Astrocyte (in vitro differentiated cells and primary cell): ENCODE data around the gene KLF2. TPM values are rescaled to one million over a fixed set of nuclear protein-coding genes. Genes with fewer than 3 reads are reported as not detected.

ENCODE experiments used
- DNase-seq: peaks from one replicate; pipeline ENCODE4 v3.0.0-alpha.2; 2010; ENCODE audit warnings: low read depth
- FAIRE-seq: peaks from 2 replicates; lab custom pipeline; 2011; peaks lifted over from hg19 to GRCh38; lab: Jason Lieb, UNC
- H2AFZ ChIP-seq: 2 replicates; pipeline ENCODE4 v1.6.0; 2012; ENCODE audit warnings: low read depth, low read length, inconsistent platforms
- H3K27ac ChIP-seq: 2 replicates; pipeline ENCODE4 v1.5.1; 2011; ENCODE audit warnings: low read depth, low read length, inconsistent platforms
- H3K27me3 ChIP-seq: 2 replicates; pipeline ENCODE4 v1.6.0; 2011; ENCODE audit warnings: low read length, inconsistent platforms; ENCODE audit not compliant: insufficient read depth
- H3K36me3 ChIP-seq: 2 replicates; pipeline ENCODE4 v1.5.1; 2011; ENCODE audit warnings: low read length, inconsistent platforms; ENCODE audit not compliant: insufficient read depth
- H3K4me1 ChIP-seq: 2 replicates; pipeline ENCODE4 v1.5.1; 2011; ENCODE audit warnings: low read length, inconsistent platforms; ENCODE audit not compliant: insufficient read depth
- H3K4me2 ChIP-seq: 2 replicates; pipeline ENCODE4 v1.6.0; 2012; ENCODE audit warnings: low read length, inconsistent platforms
- H3K4me3 ChIP-seq: 2 replicates; pipeline ENCODE4 v1.5.1; 2011; ENCODE audit warnings: low read depth, mild to moderate bottlenecking, low read length, inconsistent platforms; ENCODE audit not compliant: insufficient read depth
- H3K79me2 ChIP-seq: 2 replicates; pipeline ENCODE4 v1.6.0; 2012; ENCODE audit warnings: mild to moderate bottlenecking, low read length, inconsistent platforms; ENCODE audit not compliant: insufficient read depth
- H3K9ac ChIP-seq: 2 replicates; pipeline ENCODE4 v1.6.0; 2012; ENCODE audit warnings: mild to moderate bottlenecking, low read length, inconsistent platforms
- H3K9me3 ChIP-seq: 2 replicates; pipeline ENCODE4 v1.5.1; 2012; ENCODE audit warnings: low read depth, mild to moderate bottlenecking, low read length, inconsistent platforms; ENCODE audit not compliant: insufficient read depth
- H4K20me1 ChIP-seq: 2 replicates; pipeline ENCODE4 v1.6.0; 2012; ENCODE audit warnings: low read length, inconsistent platforms; ENCODE audit not compliant: insufficient read depth
- H3K27ac Mint-ChIP-seq: one replicate; pipeline ENCODE4 v1.8.0; 2021; ENCODE audit warnings: mild to moderate bottlenecking, mixed read lengths; ENCODE audit not compliant: unreplicated experiment
- H3K27me3 Mint-ChIP-seq: one replicate; pipeline ENCODE4 v1.8.0; 2021; ENCODE audit warnings: low read depth, mixed read lengths; ENCODE audit not compliant: unreplicated experiment
- H3K36me3 Mint-ChIP-seq: one replicate; pipeline ENCODE4 v1.8.0; 2021; ENCODE audit warnings: low read depth, mixed read lengths; ENCODE audit not compliant: unreplicated experiment
- H3K4me1 Mint-ChIP-seq: one replicate; pipeline ENCODE4 v1.8.0; 2021; ENCODE audit warnings: low read depth, mixed read lengths; ENCODE audit not compliant: unreplicated experiment
- H3K4me3 Mint-ChIP-seq: one replicate; pipeline ENCODE4 v1.8.0; 2021; ENCODE audit warnings: mild to moderate bottlenecking, moderate library complexity, mixed read lengths; ENCODE audit not compliant: unreplicated experiment
- H3K9me3 Mint-ChIP-seq: one replicate; pipeline ENCODE4 v1.8.0; 2021; ENCODE audit warnings: mild to moderate bottlenecking, mixed read lengths; ENCODE audit not compliant: unreplicated experiment
- CTCF ChIP-seq: IDR thresholded peaks from 2 replicates; pipeline ENCODE4 v1.5.1; 2011; ENCODE audit warnings: low read depth, mild to moderate bottlenecking, inconsistent platforms, low read length, moderate library complexity; ENCODE audit not compliant: insufficient read depth
- EZH2 ChIP-seq: IDR thresholded peaks from 2 replicates; pipeline ENCODE4 v1.6.1; 2012; ENCODE audit warnings: mild to moderate bottlenecking, low read length, inconsistent platforms; ENCODE audit not compliant: insufficient read depth
- total RNA-seq: library from RNA; stranded (reverse); gene quantifications from 2 replicates; pipeline ENCODE4 v1.2.1, GENCODE V29; 2021

KLF2 gene
- total RNA-seq, 1 donor from 2014 or later: 1.9 TPM

- H3K9me3 ChIP-seq: no peaks in the 10 kb centered on the region
- H3K27me3 ChIP-seq: no peaks in the 10 kb centered on the region
- no peak overlapping the region for H3K9ac ChIP-seq
- no peaks in the 10 kb centered on the region for H4K20me1 ChIP-seq
- no peak for TF ChIP-seq CTCF
- TF ChIP-seq EZH2: no peak
- Mint-ChIP-seq H3K36me3 (no peaks in the 10 kb centered on the region), H3K27me3 (peaks cover 4% of the 10 kb centered on the region), H3K27ac (no peak overlapping the region), H3K9me3 (no peaks in the 10 kb centered on the region), H3K4me3 (no peak overlapping the region), H3K4me1 (peaks cover 20% of the 10 kb centered on the region)
- H3K4me3 ChIP-seq: no peak overlapping the region
- H3K27ac ChIP-seq: no peak overlapping the region
- DNase-seq (no peak), FAIRE-seq (no peak)
- H2AFZ ChIP-seq: no peak overlapping the region
- peak overlapping the region; percentile 38 for H3K4me2 ChIP-seq
- H3K4me1 ChIP-seq: peaks cover 30% of the 10 kb centered on the region
- no peaks in the 10 kb centered on the region for H3K36me3 ChIP-seq
- no peaks in the 10 kb centered on the region for H3K79me2 ChIP-seq
These were observed 16.0 kb downstream of the KLF2 start for GRCh38 chr19:16340654-16341053.

GRCh38 chr19:16342002-16342715 lies 17.5 kb downstream of the KLF2 start:
- DNase-seq: peak; percentile 66
- Histone ChIP-seq H3K4me1 (peaks cover 30% of the 10 kb centered on the region), H3K9me3 (no peaks in the 10 kb centered on the region), H3K36me3 (no peaks in the 10 kb centered on the region), H3K27ac (no peak overlapping the region), H3K9ac (no peak overlapping the region), H2AFZ (no peak overlapping the region), H3K79me2 (no peaks in the 10 kb centered on the region), H4K20me1 (no peaks in the 10 kb centered on the region), H3K4me3 (no peak overlapping the region), H3K4me2 (no peak overlapping the region), H3K27me3 (no peaks in the 10 kb centered on the region)
- Mint-ChIP-seq H3K27ac (no peak overlapping the region), H3K27me3 (peaks cover 2% of the 10 kb centered on the region), H3K9me3 (no peaks in the 10 kb centered on the region), H3K36me3 (no peaks in the 10 kb centered on the region), H3K4me3 (no peak overlapping the region), H3K4me1 (peaks cover 16% of the 10 kb centered on the region)
- FAIRE-seq: peak; percentile 68
- TF ChIP-seq EZH2: no peak
- no peak for TF ChIP-seq CTCF

- Mint-ChIP-seq H3K4me1 (peaks cover 14% of the 10 kb centered on the region), H3K9me3 (no peaks in the 10 kb centered on the region), H3K27me3 (peaks cover 2% of the 10 kb centered on the region), H3K4me3 (no peak overlapping the region), H3K36me3 (no peaks in the 10 kb centered on the region), H3K27ac (no peak overlapping the region)
- H3K79me2 ChIP-seq: no peaks in the 10 kb centered on the region
- H3K27ac ChIP-seq: no peak overlapping the region
- H3K36me3 ChIP-seq: no peaks in the 10 kb centered on the region
- no peak for DNase-seq
- no peak overlapping the region for H3K4me3 ChIP-seq
- TF ChIP-seq EZH2 (no peak), CTCF (no peak)
- H3K4me2 ChIP-seq: no peak overlapping the region
- H4K20me1 ChIP-seq: no peaks in the 10 kb centered on the region
- H3K4me1 ChIP-seq: peaks cover 23% of the 10 kb centered on the region
- no peak for FAIRE-seq
- no peaks in the 10 kb centered on the region for H3K27me3 ChIP-seq
- H3K9ac ChIP-seq: no peak overlapping the region
- H3K9me3 ChIP-seq: no peaks in the 10 kb centered on the region
- H2AFZ ChIP-seq: no peak overlapping the region
These were observed 18.5 kb downstream of the KLF2 start for GRCh38 chr19:16343156-16343555.
